HUES64 (cell line): ENCODE results near the gene KCNG4.
A peak's percentile ranks its signal among the peaks of the same experiment; 100 is the strongest.

Experiments used
- H3K27ac ChIP-seq: 2 replicates; pipeline ENCODE4 v1.7.0; 2013; ENCODE audit warnings: low read depth, low read length, inconsistent platforms
- H3K27me3 ChIP-seq: 2 replicates; pipeline ENCODE4 v1.6.1; 2013; ENCODE audit warnings: mild to moderate bottlenecking, low read length; ENCODE audit not compliant: insufficient read depth
- H3K36me3 ChIP-seq: 2 replicates; pipeline ENCODE4 v1.6.1; 2013; ENCODE audit warnings: mild to moderate bottlenecking, low read length; ENCODE audit not compliant: insufficient read depth
- H3K4me1 ChIP-seq: 2 replicates; pipeline ENCODE4 v1.6.1; 2013; ENCODE audit warnings: mild to moderate bottlenecking, low read length, moderate library complexity; ENCODE audit not compliant: insufficient read depth
- H3K4me3 ChIP-seq: 2 replicates; pipeline ENCODE4 v1.5.1; 2013; ENCODE audit warnings: mild to moderate bottlenecking, low read length, moderate library complexity
- H3K9ac ChIP-seq: 2 replicates; pipeline ENCODE4 v1.6.1; 2013; ENCODE audit warnings: mild to moderate bottlenecking, low read depth, low read length
- H3K9me3 ChIP-seq: 2 replicates; pipeline ENCODE4 v1.6.1; 2013; ENCODE audit warnings: low read depth, low read length; ENCODE audit not compliant: insufficient read depth
- WGBS: fragments of 150-250, 120-280 bp; methylation state at CpG from one replicate; pipeline ENCODE4 v1.1.7; 2013; ENCODE audit warnings: missing lambda C conversion rate; 5-methylcytosine and 5-hydroxymethylcytosine counted together

The KCNG4 gene

GRCh38 chr16:84194470-84195200 is 45.2 kb downstream of the KCNG4 start:
- Histone ChIP-seq H3K27ac (no peak overlapping the region), H3K27me3 (no peaks in the 10 kb centered on the region), H3K9ac (no peak overlapping the region), H3K9me3 (no peaks in the 10 kb centered on the region), H3K4me3 (no peak overlapping the region), H3K36me3 (no peaks in the 10 kb centered on the region), H3K4me1 (no peaks in the 10 kb centered on the region)
- WGBS = 83% methylated on average over 34 of the region's 34 CpGs

- no peak overlapping the region for H3K4me3 ChIP-seq
- no peak overlapping the region for H3K27ac ChIP-seq
- H3K27me3 ChIP-seq = no peaks in the 10 kb centered on the region
- no peak overlapping the region for H3K9ac ChIP-seq
- 92% methylated on average over 11 of the region's 11 CpGs for WGBS
- H3K4me1 ChIP-seq = no peaks in the 10 kb centered on the region
- H3K36me3 ChIP-seq = no peaks in the 10 kb centered on the region
- no peaks in the 10 kb centered on the region for H3K9me3 ChIP-seq
Measured at GRCh38 chr16:84194018-84194417, 45.8 kb downstream of the KCNG4 start.

GRCh38 chr16:84193480-84193879 is 46.3 kb downstream of the KCNG4 start:
- 90% methylated on average over 7 of the region's 7 CpGs for WGBS

GRCh38 chr16:84191466-84191865 is 48.3 kb downstream of the KCNG4 start:
- WGBS = 95% methylated on average over 16 of the region's 16 CpGs
- H3K4me3 ChIP-seq = no peak overlapping the region

More at GRCh38 chr16:84193480-84193879, 46.3 kb downstream of the KCNG4 start:
- H3K9me3 ChIP-seq = no peaks in the 10 kb centered on the region
- no peaks in the 10 kb centered on the region for H3K27me3 ChIP-seq
- no peaks in the 10 kb centered on the region for H3K4me1 ChIP-seq
- no peak overlapping the region for H3K9ac ChIP-seq
- H3K27ac ChIP-seq = no peak overlapping the region
- H3K36me3 ChIP-seq = no peaks in the 10 kb centered on the region
- H3K4me3 ChIP-seq = no peak overlapping the region

GRCh38 chr16:84190731-84191388 is 49.0 kb downstream of the KCNG4 start, which contains the start of gene ADAD2:
ADAD2 (plus strand) TSS chr16:84191157; CDS start chr16:84191231, 74 bp downstream.
- 92% methylated on average over 47 of the region's 47 CpGs for WGBS
- no peaks in the 10 kb centered on the region for H3K27me3 ChIP-seq
- no peak within 1 kb of the TSS for H3K4me3 ChIP-seq
- H3K27ac ChIP-seq = no peak within 1 kb of the TSS
- H3K4me1 ChIP-seq = no peaks in the 10 kb centered on the region
- no peaks in the 10 kb centered on the region for H3K9me3 ChIP-seq
- H3K36me3 ChIP-seq = no peaks in the 10 kb centered on the region
- H3K9ac ChIP-seq = no peak within 1 kb of the TSS

More at GRCh38 chr16:84191466-84191865, 48.3 kb downstream of the KCNG4 start:
- H3K27ac ChIP-seq = no peak overlapping the region
- no peaks in the 10 kb centered on the region for H3K27me3 ChIP-seq
- H3K9me3 ChIP-seq = no peaks in the 10 kb centered on the region
- no peak overlapping the region for H3K9ac ChIP-seq
- H3K36me3 ChIP-seq = no peaks in the 10 kb centered on the region
- H3K4me1 ChIP-seq = no peaks in the 10 kb centered on the region

- H3K4me3 ChIP-seq = peak within 1 kb of the TSS; percentile 91
- H3K9me3 ChIP-seq = no peaks in the 10 kb centered on the region
- H3K27me3 ChIP-seq = no peaks in the 10 kb centered on the region
- H3K27ac ChIP-seq = peak within 1 kb of the TSS; percentile 37; the same call in 1 of the 2 replicates
- no peaks in the 10 kb centered on the region for H3K4me1 ChIP-seq
- H3K9ac ChIP-seq = peak within 1 kb of the TSS; percentile 82
- peaks cover 33% of the 10 kb centered on the region for H3K36me3 ChIP-seq
- 3% methylated on average over 55 of the region's 55 CpGs for WGBS
Measured at GRCh38 chr16:84186685-84187437, 53.0 kb downstream of the KCNG4 start, which contains the start of gene TAF1C. TAF1C (minus strand) TSS chr16:84187057; CDS start chr16:84184988, 2,069 bp downstream.

- Histone ChIP-seq H3K4me1 (no peaks in the 10 kb centered on the region), H3K9ac (no peak overlapping the region), H3K27me3 (no peaks in the 10 kb centered on the region), H3K27ac (no peak overlapping the region), H3K4me3 (no peak overlapping the region), H3K36me3 (peaks cover 52% of the 10 kb centered on the region), H3K9me3 (no peaks in the 10 kb centered on the region)
- 95% methylated on average over 10 of the region's 10 CpGs for WGBS
Measured at GRCh38 chr16:84184775-84185174, 55.0 kb downstream of the KCNG4 start.

- 94% methylated on average over 11 of the region's 11 CpGs for WGBS
- Histone ChIP-seq H3K27me3 (no peaks in the 10 kb centered on the region), H3K36me3 (peaks cover 58% of the 10 kb centered on the region), H3K9me3 (no peaks in the 10 kb centered on the region), H3K4me3 (no peak overlapping the region), H3K4me1 (no peaks in the 10 kb centered on the region), H3K27ac (no peak overlapping the region), H3K9ac (no peak overlapping the region)
Measured at GRCh38 chr16:84183911-84184591, 55.8 kb downstream of the KCNG4 start.

GRCh38 chr16:84183572-84183875 is 56.3 kb downstream of the KCNG4 start:
- Histone ChIP-seq H3K27me3 (no peaks in the 10 kb centered on the region), H3K9ac (no peak overlapping the region), H3K4me3 (no peak overlapping the region), H3K36me3 (peaks cover 64% of the 10 kb centered on the region), H3K9me3 (no peaks in the 10 kb centered on the region), H3K4me1 (no peaks in the 10 kb centered on the region), H3K27ac (no peak overlapping the region)
- WGBS = 93% methylated on average over 5 of the region's 5 CpGs

GRCh38 chr16:84182680-84183571 is 56.9 kb downstream of the KCNG4 start:
- H3K27me3 ChIP-seq = no peaks in the 10 kb centered on the region
- H3K4me1 ChIP-seq = no peaks in the 10 kb centered on the region
- H3K36me3 ChIP-seq = peaks cover 70% of the 10 kb centered on the region
- no peaks in the 10 kb centered on the region for H3K9me3 ChIP-seq
- no peak overlapping the region for H3K4me3 ChIP-seq
- H3K27ac ChIP-seq = no peak overlapping the region
- WGBS = 95% methylated on average over 25 of the region's 26 CpGs
- no peak overlapping the region for H3K9ac ChIP-seq
